K562 (cell line): ENCODE measurements around the gene TAMALIN. TPM values are rescaled to one million over a fixed set of nuclear protein-coding genes. Genes with fewer than 3 reads are reported as not detected.

Experiments
- DNMT1 ChIP-seq: fragments of 450-650 bp; IDR thresholded peaks from 2 replicates; pipeline ENCODE4 v1.6.1; 2016; ENCODE audit warnings: antibody characterized with exemption, mild to moderate bottlenecking
- ETS2 ChIP-seq: IDR thresholded peaks from 2 replicates; pipeline ENCODE4 v1.6.1; 2016; ENCODE audit warnings: borderline replicate concordance, missing genetic modification characterization, mild to moderate bottlenecking, moderate library complexity, missing compliant biosample characterization; ENCODE audit not compliant: poor library complexity, severe bottlenecking
- EWSR1 ChIP-seq: fragments of 450-650 bp; IDR thresholded peaks from 2 replicates; pipeline ENCODE4 v1.6.1; 2018; ENCODE audit warnings: borderline replicate concordance, mild to moderate bottlenecking, low read depth, moderate library complexity; ENCODE audit not compliant: partially characterized antibody
- GTF3C2 ChIP-seq: IDR thresholded peaks from 3 replicates; pipeline ENCODE4 v1.6.1; 2011; ENCODE audit warnings: borderline replicate concordance, mild to moderate bottlenecking, moderate library complexity; ENCODE audit not compliant: insufficient read length; ENCODE audit errors: extremely low read depth
- HOXB6 ChIP-seq: fragments of 250-450 bp; sonication (Bioruptor Pico); IDR thresholded peaks from 2 replicates; pipeline ENCODE4 v1.5.1; 2022; ENCODE audit warnings: mild to moderate bottlenecking, borderline replicate concordance
- MYBL2 ChIP-seq, 2 experiments: fragments of 450-650 bp in 1 of 2; sonication (generic) in 1 of 2; formaldehyde crosslinking in 1 of 2; IDR thresholded peaks; 2 replicates each; pipeline versions ENCODE4 v1.6.1 to v1.8.1; 2017 to 2022; ENCODE audit warnings: borderline replicate concordance in 1 of 2, inconsistent platforms in 1 of 2, low read depth in 1 of 2, mild to moderate bottlenecking in 1 of 2, missing genetic modification reagents in 1 of 2, moderate library complexity in 1 of 2
- NCOA4 ChIP-seq: fragments of 450-650 bp; IDR thresholded peaks from 2 replicates; pipeline ENCODE4 v1.6.1; 2018; ENCODE audit warnings: mild to moderate bottlenecking; ENCODE audit not compliant: partially characterized antibody
- POLR2A ChIP-seq: fragments of 450-650 bp; conservative IDR thresholded peaks from 2 replicates; pipeline ENCODE4 v1.6.1; 2016
- PURB ChIP-seq: sonication (generic); formaldehyde crosslinking; IDR thresholded peaks from 2 replicates; pipeline ENCODE4 v1.9.0; 2021; ENCODE audit warnings: low read depth, mild to moderate bottlenecking, missing genetic modification reagents
- ZBED1 ChIP-seq: IDR thresholded peaks from 2 replicates; pipeline ENCODE4 v1.6.1; 2014
- ZBTB34 ChIP-seq: fragments of 250-450 bp; sonication (Bioruptor Pico); IDR thresholded peaks from 2 replicates; pipeline ENCODE4 v1.8.0; 2021; ENCODE audit warnings: mild to moderate bottlenecking, moderate library complexity
- ZNF124 ChIP-seq: sonication (generic); formaldehyde crosslinking; IDR thresholded peaks from 2 replicates; pipeline ENCODE4 v1.8.1; 2022; ENCODE audit warnings: missing genetic modification reagents
- ZSCAN29 ChIP-seq: fragments of 450-650 bp; IDR thresholded peaks from 2 replicates; pipeline ENCODE4 v1.6.1; 2017
- polyA plus RNA-seq, 8 experiments: library from polyadenylated mRNA; depleted of rRNA in 4 of 8; stranded (reverse) in 5 of 8; unstranded in 3 of 8; fragments of >200 nt; fragmentation: Nextera tagmentation in 2 of 8; fragmentation: Illumina TruSeq in 1 of 8; extraction: Ambion mirVana in 2 of 8; extraction: Trizol in 1 of 8; gene quantifications; 2 replicates each; pipeline versions ENCODE4 v1.2.1 to v1.2.3, GENCODE V29; 2011 to 2014; ENCODE audit warnings: inconsistent platforms in 1 of 8, missing spikeins in 1 of 8
- total RNA-seq, 7 experiments: library from RNA; depleted of rRNA in 6 of 7; stranded (reverse); fragments of >200 nt in 6 of 7; fragmentation: Illumina TruSeq in 2 of 7; extraction: Trizol in 2 of 7; gene quantifications; 2 replicates each; pipeline versions ENCODE4 v1.2.1 to v1.2.3, GENCODE V29; 2011 to 2021; ENCODE audit warnings: low replicate concordance in 1 of 7
- TF ChIP-seq, protein P1 (sequence below): fragments of 250-450 bp; sonication (Bioruptor Pico); IDR thresholded peaks from 2 replicates; pipeline ENCODE4 v1.5.0; 2022; ENCODE audit warnings: mild to moderate bottlenecking
- TF ChIP-seq, protein P2 (sequence below): fragments of 250-450 bp; sonication (Bioruptor Pico); IDR thresholded peaks from 2 replicates; pipeline ENCODE4 v1.9.0; 2021; ENCODE audit warnings: mild to moderate bottlenecking
- TF ChIP-seq, protein P3 (sequence below): fragments of 250-450 bp; sonication (Bioruptor Pico); IDR thresholded peaks from 2 replicates; pipeline ENCODE4 v1.8.0; 2021; ENCODE audit warnings: moderate library complexity, mild to moderate bottlenecking, inconsistent platforms
- TF ChIP-seq, protein P4 (sequence below): fragments of 450-650 bp; IDR thresholded peaks from 2 replicates; pipeline ENCODE4 v1.6.1; 2016; ENCODE audit warnings: antibody characterized with exemption

Gene TAMALIN
- total and polyA plus RNA-seq, 9 of the 15 experiments (the other 6 are each of a cell fraction or from before 2014, with no cell fraction given), result 0.74 to 2.2 (median 1.5) TPM; not detected in 2

DNA sequence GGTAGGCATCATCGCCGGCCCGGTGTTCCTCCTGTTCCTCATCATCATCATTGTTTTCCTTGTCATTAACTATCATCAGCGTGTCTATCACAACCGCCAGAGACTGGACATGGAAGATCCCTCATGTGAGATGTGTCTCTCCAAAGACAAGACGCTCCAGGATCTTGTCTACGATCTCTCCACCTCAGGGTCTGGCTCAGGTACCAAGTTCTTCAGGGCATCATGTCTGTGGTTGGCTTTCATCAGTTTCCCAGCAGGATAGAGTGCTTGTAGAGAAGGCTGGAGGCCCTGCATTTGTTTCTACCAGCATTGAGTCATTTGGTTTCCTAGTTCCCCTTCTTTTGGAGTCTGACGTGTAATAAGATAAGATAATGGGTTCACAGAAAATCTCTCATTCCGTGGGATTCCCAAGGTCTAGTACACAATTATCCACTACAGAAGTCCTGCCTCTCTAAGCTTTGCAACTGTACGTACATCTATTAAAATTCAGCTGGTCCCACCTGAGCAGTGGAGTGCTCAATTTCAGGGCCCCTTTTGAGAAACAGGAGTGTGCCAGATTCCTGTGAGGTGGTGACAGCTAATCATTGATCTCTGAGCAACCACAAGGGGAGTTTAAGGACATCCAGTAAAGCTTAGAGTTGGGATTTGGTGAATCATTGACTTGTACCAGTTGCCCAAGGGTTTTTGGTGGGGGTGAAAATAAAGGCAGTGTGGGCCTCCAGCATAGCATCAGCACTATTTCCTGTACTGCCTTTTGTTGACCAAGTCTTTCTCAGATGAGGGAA is 30.2 kb upstream of the TAMALIN start (continued):
- TF ChIP-seq, protein P1, sequence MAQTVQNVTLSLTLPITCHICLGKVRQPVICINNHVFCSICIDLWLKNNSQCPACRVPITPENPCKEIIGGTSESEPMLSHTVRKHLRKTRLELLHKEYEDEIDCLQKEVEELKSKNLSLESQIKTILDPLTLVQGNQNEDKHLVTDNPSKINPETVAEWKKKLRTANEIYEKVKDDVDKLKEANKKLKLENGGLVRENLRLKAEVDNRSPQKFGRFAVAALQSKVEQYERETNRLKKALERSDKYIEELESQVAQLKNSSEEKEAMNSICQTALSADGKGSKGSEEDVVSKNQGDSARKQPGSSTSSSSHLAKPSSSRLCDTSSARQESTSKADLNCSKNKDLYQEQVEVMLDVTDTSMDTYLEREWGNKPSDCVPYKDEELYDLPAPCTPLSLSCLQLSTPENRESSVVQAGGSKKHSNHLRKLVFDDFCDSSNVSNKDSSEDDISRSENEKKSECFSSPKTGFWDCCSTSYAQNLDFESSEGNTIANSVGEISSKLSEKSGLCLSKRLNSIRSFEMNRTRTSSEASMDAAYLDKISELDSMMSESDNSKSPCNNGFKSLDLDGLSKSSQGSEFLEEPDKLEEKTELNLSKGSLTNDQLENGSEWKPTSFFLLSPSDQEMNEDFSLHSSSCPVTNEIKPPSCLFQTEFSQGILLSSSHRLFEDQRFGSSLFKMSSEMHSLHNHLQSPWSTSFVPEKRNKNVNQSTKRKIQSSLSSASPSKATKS (CRISPR knock-in tag), result no peak
- TF ChIP-seq POLR2A, result no peak
- TF ChIP-seq EWSR1, result no peak
- no peak for TF ChIP-seq HOXB6 (CRISPR knock-in tag)
- TF ChIP-seq ZNF124 (CRISPR knock-in tag), result no peak
- TF ChIP-seq, protein P2, sequence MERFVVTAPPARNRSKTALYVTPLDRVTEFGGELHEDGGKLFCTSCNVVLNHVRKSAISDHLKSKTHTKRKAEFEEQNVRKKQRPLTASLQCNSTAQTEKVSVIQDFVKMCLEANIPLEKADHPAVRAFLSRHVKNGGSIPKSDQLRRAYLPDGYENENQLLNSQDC, result no peak
- no peak for TF ChIP-seq ZBED1
- TF ChIP-seq, protein P3, sequence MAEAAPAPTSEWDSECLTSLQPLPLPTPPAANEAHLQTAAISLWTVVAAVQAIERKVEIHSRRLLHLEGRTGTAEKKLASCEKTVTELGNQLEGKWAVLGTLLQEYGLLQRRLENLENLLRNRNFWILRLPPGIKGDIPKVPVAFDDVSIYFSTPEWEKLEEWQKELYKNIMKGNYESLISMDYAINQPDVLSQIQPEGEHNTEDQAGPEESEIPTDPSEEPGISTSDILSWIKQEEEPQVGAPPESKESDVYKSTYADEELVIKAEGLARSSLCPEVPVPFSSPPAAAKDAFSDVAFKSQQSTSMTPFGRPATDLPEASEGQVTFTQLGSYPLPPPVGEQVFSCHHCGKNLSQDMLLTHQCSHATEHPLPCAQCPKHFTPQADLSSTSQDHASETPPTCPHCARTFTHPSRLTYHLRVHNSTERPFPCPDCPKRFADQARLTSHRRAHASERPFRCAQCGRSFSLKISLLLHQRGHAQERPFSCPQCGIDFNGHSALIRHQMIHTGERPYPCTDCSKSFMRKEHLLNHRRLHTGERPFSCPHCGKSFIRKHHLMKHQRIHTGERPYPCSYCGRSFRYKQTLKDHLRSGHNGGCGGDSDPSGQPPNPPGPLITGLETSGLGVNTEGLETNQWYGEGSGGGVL (CRISPR knock-in tag), result no peak
- no peak for TF ChIP-seq PURB (CRISPR knock-in tag)
- TF ChIP-seq, protein P4, sequence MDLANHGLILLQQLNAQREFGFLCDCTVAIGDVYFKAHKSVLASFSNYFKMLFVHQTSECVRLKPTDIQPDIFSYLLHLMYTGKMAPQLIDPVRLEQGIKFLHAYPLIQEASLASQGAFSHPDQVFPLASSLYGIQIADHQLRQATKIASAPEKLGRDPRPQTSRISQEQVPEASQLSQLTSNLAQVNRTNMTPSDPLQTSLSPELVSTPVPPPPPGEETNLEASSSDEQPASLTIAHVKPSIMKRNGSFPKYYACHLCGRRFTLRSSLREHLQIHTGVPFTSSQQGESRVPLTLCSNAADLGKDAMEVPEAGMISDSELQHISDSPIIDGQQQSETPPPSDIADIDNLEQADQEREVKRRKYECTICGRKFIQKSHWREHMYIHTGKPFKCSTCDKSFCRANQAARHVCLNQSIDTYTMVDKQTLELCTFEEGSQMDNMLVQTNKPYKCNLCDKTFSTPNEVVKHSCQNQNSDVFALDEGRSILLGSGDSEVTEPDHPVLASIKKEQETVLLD, result no peak
- TF ChIP-seq DNMT1, result no peak
- no peak for TF ChIP-seq ZBTB34 (CRISPR knock-in tag)
- no peak for TF ChIP-seq ZSCAN29
- no peak for TF ChIP-seq NCOA4
- TF ChIP-seq MYBL2 (IDR thresholded peaks at IDR 0.05; ENCODE audit: low read depth), result no peak
- no peak for TF ChIP-seq MYBL2 (CRISPR knock-in tag; IDR thresholded peaks at IDR 0.05; ENCODE audit: borderline replicate concordance)
- TF ChIP-seq ETS2 (tag), result no peak
- TF ChIP-seq GTF3C2, result no peak
